SK-N-MC (cell line): ENCODE data around the gene GPRIN1.

Source experiments
- EZH2 ChIP-seq: fragments of 200-600 bp; sonication (generic); IDR thresholded peaks from one replicate; pipeline ENCODE4 v1.6.1; 2017; ENCODE audit warnings: antibody characterized with exemption
- POLR2AphosphoS5 ChIP-seq: IDR thresholded peaks from 2 replicates; pipeline ENCODE4 v1.6.1; 2012; ENCODE audit warnings: mild to moderate bottlenecking, low read depth, low read length, borderline replicate concordance

DNA sequence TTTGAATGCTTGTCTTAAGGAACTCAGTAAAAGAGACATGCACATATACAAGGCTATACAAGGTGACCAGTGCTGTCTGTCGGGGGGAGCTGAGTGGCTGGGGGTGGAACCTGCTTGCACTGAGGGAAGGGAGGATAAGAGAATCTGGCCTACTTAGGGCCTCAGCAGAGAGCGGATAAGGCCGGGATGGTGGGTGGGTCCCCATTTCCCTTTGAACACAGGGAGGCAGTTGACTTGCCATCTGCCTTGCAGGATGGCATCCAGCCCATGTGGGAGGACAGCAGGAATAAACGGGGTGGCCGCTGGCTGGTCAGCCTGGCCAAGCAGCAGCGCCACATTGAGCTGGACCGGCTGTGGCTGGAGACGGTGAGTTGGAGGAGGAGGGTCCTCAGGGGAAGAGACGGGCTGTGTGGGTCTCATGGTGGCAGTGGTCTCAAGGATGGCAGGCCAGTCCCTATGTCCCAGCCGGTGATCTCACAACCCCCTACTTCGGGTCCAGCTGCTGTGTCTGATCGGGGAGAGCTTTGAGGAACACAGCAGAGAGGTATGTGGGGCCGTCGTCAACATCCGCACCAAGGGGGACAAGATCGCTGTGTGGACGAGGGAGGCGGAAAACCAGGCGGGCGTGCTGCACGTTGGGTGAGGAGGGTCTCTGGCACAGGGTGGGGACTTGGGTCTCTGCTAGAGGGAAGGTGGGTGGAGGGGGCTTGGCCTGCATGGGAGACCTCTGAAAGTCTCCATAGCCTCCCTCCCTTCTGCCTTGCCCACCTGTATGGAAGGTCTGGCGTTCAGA lies 35.1 kb upstream of the GPRIN1 start:
- no peak for TF ChIP-seq EZH2
- TF ChIP-seq POLR2AphosphoS5: no peak
